ENCODE data around the gene RAP1B.

GRCh38 chr12:68587448-68587873 is 23.2 kb upstream of the RAP1B start:
- TF ChIP-seq CTCF (conservative IDR thresholded peaks at IDR 0.05; ENCODE audit: low read depth, low read length) (no peak), CEBPB (IDR thresholded peaks at IDR 0.05; ENCODE audit: low read depth, low read length) (no peak), POLR2A (IDR thresholded peaks at IDR 0.05; ENCODE audit: low read depth, low read length) (no peak), CHD1 (IDR thresholded peaks at IDR 0.05; ENCODE audit: low read depth, low read length) (no peak), MAFK (IDR thresholded peaks at IDR 0.05; ENCODE audit: low read depth, low read length) (no peak), MXI1 (IDR thresholded peaks at IDR 0.05; ENCODE audit: borderline replicate concordance, low read depth, low read length) (no peak), USF2 (IDR thresholded peaks at IDR 0.05; ENCODE audit: low read depth, low read length) (no peak), ELK1 (IDR thresholded peaks at IDR 0.05; ENCODE audit: borderline replicate concordance, low read depth, low read length) (no peak), SMC3 (IDR thresholded peaks at IDR 0.05; ENCODE audit: low read depth, low read length) (no peak), RCOR1 (IDR thresholded peaks at IDR 0.05; ENCODE audit: insufficient replicate concordance, low read length) (no peak), FOS (IDR thresholded peaks at IDR 0.05; ENCODE audit: low read depth, low read length) (no peak)

Data from IMR-90 (cell line).